ENCODE data around the gene PYGO1. TPM values are rescaled to one million over a fixed set of nuclear protein-coding genes. Genes with fewer than 3 reads are reported as not detected.
"Not testable (repeated sequence)": the region's sequence is repeated elsewhere in the genome, so short reads cannot be mapped to it uniquely, and the experiment has no call there.

The PYGO1 gene
- total and polyA plus RNA-seq, 11 donors: 1.1 to 8.2 (median 4.7) TPM

DNA sequence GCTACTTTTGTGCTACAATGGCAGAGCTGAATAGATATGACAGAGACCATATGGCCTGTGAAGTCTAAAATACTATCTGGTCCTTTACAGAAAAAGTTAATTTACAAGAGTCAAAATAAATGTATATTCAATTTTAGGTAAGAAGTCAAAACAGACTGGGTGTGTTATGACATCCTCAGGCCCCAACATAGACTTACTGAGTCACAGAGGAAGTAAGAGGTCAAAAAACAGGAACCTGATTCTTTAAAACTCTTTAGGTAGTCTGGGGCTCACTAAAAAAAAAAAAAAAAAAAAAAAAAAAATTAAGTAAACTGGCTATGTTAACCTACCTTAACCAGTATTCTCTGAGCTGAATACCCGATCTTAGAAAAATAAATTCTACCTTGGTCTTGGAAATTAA, 93.2 kb downstream of the PYGO1 start:
- no peak for TF ChIP-seq POLR2A (IDR thresholded peaks at IDR 0.05)
- TF ChIP-seq, protein P1, sequence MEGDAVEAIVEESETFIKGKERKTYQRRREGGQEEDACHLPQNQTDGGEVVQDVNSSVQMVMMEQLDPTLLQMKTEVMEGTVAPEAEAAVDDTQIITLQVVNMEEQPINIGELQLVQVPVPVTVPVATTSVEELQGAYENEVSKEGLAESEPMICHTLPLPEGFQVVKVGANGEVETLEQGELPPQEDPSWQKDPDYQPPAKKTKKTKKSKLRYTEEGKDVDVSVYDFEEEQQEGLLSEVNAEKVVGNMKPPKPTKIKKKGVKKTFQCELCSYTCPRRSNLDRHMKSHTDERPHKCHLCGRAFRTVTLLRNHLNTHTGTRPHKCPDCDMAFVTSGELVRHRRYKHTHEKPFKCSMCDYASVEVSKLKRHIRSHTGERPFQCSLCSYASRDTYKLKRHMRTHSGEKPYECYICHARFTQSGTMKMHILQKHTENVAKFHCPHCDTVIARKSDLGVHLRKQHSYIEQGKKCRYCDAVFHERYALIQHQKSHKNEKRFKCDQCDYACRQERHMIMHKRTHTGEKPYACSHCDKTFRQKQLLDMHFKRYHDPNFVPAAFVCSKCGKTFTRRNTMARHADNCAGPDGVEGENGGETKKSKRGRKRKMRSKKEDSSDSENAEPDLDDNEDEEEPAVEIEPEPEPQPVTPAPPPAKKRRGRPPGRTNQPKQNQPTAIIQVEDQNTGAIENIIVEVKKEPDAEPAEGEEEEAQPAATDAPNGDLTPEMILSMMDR (IDR thresholded peaks at IDR 0.05): no peak
- Histone ChIP-seq H3K36me3 (peaks cover 0 to 12% (median 0%) of the 10 kb centered on the region in 9 donors), H3K4me3 (no peak overlapping the region), H3K9me3 (no peaks in the 10 kb centered on the region), H3K4me1 (peaks cover 0 to 13% (median 4%) of the 10 kb centered on the region in 12 donors), H3K27me3 (no peaks in the 10 kb centered on the region), H3K27ac (no peak overlapping the region)
- intact Hi-C loops (cut with DNase I): no loop called here
- DNase-seq (no peak), ATAC-seq (no peak)
- 91 to 95% (median 94%) methylated on average over 1 of the region's 1 CpG for WGBS, 4 donors

DNA sequence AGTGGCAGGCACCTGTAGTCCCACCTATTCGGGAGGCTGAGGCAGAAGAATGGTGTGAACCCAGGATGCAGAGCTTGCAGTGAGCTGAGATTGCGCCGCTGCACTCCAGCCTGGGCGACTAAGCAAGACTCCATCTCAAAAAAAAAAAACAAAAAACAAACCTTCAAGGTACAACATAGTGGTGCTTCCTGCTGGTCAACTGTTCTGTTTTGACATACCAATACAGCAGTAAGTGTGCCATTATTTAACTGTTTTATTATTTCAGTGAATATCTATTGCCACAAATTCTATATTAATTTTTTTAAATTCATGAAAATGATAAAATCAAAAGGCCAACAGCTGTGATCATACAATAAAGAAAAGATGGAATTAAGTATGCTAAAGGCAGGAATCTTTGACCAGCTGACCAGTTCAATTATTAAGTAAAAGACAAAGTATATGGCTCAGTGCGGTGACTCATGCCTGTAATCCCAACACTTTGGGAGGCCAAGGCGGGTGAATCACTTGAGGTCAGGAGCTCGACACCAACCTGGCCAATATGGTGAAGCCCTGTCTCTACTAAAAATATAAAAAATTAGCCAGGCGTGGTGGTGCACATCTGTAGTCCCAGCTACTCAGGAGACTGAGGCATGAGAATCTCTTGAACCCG, 99.1 kb downstream of the PYGO1 start:
- DNase-seq; H3K4me3 ChIP-seq; H3K27ac ChIP-seq; H3K27me3 ChIP-seq; intact Hi-C loops (cut with DNase I); ATAC-seq; H3K4me1 ChIP-seq; H3K9me3 ChIP-seq: not testable (repeated sequence)
- WGBS, 4 donors: 96 to 97% (median 97%) methylated on average over 9 of the region's 9 CpGs
- H3K36me3 ChIP-seq: peaks cover 0 to 34% (median 0%) of the 10 kb centered on the region in 9 donors

Other genes starting within 250 kb of the PYGO1 start
- 100 to 1,000 TPM in 1 of 9 donors, 10 to 100 TPM in 8; 62.2 to 105 (median 84.0) TPM for gene CCPG1, start 180.0 kb downstream of the PYGO1 start, total RNA-seq
- 10 to 100 TPM; 21.3 to 41.6 TPM for gene CCPG1, start 180.0 kb downstream of the PYGO1 start, polyA plus RNA-seq
- 1 to 10 TPM; 3.7 to 9.4 (median 5.7) TPM for gene PIERCE2, start 179.8 kb downstream of the PYGO1 start, total RNA-seq
- 10 to 100 TPM in 1 of 2 donors, 1 to 10 TPM in 1; 8.3 to 13.1 TPM for gene PIERCE2, start 179.8 kb downstream of the PYGO1 start, polyA plus RNA-seq
- gene DNAAF4, start 80.1 kb downstream of the PYGO1 start, total RNA-seq: under 1 TPM in 4 of 9 donors, not detected in 5; 0.12 to 0.64 (median 0.42) TPM
- 1 to 10 TPM in 1 of 2 donors, under 1 TPM in 1; 0.65 to 2.3 TPM for gene DNAAF4, start 80.1 kb downstream of the PYGO1 start, polyA plus RNA-seq
- gene PRTG, start 154.8 kb upstream of the PYGO1 start, total RNA-seq: 1 to 10 TPM in 7 of 9 donors, under 1 TPM in 2; 0.58 to 2.1 (median 1.2) TPM
- gene PRTG, start 154.8 kb upstream of the PYGO1 start, polyA plus RNA-seq: under 1 TPM; 0.19 to 0.47 TPM

Measured in heart left ventricle (tissue), 16 donors.